Suppressor macrophage treated with lipopolysaccharide for 4 hours (primary cell): ENCODE measurements around the gene RNF20.
"Not testable (repeated sequence)": the region's sequence is repeated elsewhere in the genome, so short reads cannot be mapped to it uniquely, and the experiment has no call there.

ENCODE experiments used
- DNase-seq: peaks from one replicate; pipeline ENCODE4 v3.0.0-alpha.2; 2020

RNF20 gene

GRCh38 chr9:101540069-101540468 is 6.4 kb downstream of the RNF20 start:
- no peak for DNase-seq

DNA sequence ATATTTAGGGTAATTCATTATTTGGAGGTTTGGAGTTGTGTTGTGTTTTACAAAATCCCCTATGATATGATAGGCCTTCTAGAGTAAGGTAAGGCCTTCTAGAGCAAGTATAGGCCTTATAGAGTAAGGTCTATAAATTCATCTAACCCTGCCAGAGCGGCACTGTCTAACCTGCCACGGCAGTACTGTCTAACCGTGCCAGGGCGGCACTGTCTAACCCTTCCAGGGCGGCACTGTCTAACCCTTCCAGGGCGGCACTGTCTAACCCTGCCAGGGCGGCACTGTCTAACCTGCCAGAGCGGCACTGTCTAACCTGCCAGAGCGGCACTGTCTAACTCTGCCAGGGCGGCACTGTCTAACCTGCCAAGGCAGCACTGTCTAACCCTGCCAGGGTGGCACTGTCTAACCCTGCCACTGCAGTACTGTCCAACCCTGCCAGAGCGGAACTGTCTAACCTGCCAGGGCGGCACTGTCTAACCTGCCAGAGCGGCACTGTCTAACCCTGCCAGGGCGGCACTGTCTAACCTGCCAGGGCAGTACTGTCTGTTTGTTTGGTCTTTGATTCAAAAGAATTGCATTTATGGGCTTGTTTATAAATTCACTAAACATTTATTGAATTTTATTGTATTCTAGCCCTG is 9.6 kb downstream of the RNF20 start:
- no peak for DNase-seq

- not testable (repeated sequence) for DNase-seq
Measured at GRCh38 chr9:101549472-101550098, 15.9 kb downstream of the RNF20 start.

GRCh38 chr9:101561740-101562139 is 28.1 kb downstream of the RNF20 start:
- no peak for DNase-seq

GRCh38 chr9:101562966-101563365 is 29.3 kb downstream of the RNF20 start:
- DNase-seq = no peak

- no peak for DNase-seq
Measured at GRCh38 chr9:101564252-101564651, 30.6 kb downstream of the RNF20 start.

GRCh38 chr9:101566904-101567724 is 33.5 kb downstream of the RNF20 start:
- peak; percentile 14 for DNase-seq

DNA sequence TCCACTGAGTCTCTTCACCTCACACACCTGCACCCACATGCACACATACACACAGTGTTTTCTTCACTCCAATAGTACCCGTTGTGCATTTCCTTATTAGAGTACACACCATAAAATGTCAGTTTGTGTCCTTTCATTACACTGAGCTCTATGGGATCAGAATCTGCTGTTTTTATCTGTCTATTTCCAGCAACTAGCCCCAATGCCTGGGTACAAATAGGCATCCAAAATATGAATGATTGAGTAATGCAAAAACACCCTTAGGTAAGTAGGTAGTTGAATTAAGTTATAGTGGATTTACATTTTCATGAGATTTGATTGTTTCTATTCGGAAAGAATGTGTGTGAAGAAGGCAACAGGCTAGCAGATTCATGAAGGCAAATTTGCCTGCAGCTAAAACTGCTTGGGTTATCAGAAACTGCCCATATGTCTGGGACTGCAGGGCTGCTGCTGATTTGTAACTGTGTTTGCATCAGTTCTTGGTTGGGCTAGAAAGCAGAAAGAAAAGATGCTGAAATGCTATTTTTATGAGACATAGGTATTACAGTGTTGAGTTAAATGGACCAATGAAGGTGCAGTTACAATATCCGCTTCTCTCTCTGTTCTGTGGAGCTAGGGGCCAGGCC is 34.2 kb downstream of the RNF20 start:
- no peak for DNase-seq

DNA sequence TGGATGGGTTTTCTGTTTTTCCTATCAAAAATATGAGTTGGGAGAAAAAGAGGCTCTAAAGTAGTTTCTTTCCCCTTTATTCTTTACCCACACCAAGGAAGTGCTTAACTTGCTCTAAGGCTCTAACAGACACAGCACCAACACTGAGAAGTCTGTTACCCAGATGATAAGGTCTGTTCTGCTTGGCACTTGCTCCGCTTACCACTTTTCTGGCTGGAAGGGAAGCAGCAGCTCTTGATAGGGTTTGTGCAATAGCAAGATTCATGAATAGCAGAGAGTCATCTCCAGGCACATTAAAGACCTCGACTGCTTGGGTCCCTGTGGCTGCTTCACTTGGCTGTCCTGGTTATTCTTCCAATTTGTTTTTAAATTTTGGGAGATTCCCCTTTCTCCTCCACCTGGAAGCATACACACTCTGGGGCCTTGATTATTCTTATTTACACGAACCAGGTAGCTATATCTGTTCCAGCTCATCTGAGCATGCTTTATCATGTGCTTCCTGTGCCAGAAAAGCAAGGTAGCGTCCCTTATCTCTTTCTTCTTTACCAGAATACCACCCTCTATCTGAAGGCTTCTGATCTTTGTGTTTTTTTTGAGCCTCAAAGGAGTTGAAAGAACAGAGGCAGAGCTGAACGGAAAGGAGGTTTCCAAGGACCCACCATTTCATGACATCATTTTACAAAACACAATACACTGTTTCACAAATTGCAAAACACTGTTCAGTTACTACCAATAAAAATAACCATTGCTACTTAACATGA is 36.3 kb downstream of the RNF20 start:
- no peak for DNase-seq

GRCh38 chr9:101571114-101571513 is 37.5 kb downstream of the RNF20 start:
- no peak for DNase-seq

DNA sequence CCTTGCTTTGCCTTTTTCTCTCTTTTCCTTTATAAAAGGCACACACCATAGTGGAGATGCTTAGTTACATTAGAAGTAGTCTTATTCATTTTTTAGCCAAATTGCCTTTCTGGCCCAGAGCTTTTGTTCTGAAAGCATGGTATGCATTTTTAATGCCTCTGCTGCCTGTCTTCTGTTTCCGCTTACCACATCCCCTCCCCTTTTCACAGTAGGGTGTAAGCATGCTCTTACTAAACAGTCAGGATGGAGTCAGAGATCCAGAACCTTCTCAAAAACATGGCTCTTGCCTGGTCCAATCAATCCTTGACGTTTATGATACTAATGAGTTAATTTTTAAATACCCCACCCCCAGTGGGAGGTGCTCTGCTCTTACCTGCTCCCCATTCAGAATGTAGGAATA is 38.7 kb downstream of the RNF20 start:
- no peak for DNase-seq

DNA sequence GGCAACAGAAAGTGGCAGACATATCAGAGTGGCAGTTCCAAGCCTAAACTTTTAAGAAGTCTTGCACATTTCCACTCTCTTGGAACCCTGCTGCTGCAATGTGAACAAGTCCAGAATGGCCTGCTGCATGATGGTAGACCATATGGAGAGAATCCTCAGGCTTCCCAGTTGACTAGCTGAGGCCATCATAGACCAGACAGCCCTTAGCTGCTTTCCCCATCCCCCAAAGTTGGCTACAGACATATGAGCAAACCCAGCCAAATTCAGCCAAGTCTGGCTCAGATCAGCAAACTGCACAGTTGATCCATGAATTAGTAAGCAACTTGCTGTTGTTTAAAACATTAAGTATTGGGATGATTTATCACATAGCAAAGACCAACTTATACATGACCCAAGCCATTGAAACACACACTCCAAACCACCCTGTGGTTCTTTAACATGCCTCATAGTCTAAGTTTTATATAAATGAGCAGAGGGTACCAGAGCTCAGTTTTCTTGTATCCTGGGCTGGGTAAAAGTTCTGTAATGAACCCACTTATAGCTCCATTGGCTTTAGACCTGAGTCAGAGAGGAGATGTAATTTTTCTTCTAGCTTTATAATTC is 41.2 kb downstream of the RNF20 start:
- no peak for DNase-seq

DNA sequence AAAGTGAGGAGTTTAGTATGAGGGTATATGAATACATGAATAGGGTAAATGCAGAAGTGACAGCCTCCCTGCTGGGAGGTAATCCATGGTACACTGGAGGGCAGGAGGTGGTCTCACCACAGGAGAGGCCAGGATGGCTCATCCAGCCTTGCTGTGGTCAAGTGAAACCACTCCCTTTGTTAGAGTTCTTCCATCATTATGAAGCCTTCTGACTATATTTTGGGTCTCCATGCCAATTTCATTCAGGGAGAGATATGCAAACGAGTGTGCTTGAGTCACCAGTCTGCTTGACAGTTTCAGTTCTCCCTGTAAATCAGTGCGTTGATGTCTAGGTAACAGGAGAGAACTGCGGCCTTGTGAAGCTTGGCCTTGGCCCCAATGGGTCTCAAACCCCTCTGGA is 44.7 kb downstream of the RNF20 start:
- peak; percentile 59 for DNase-seq

DNA sequence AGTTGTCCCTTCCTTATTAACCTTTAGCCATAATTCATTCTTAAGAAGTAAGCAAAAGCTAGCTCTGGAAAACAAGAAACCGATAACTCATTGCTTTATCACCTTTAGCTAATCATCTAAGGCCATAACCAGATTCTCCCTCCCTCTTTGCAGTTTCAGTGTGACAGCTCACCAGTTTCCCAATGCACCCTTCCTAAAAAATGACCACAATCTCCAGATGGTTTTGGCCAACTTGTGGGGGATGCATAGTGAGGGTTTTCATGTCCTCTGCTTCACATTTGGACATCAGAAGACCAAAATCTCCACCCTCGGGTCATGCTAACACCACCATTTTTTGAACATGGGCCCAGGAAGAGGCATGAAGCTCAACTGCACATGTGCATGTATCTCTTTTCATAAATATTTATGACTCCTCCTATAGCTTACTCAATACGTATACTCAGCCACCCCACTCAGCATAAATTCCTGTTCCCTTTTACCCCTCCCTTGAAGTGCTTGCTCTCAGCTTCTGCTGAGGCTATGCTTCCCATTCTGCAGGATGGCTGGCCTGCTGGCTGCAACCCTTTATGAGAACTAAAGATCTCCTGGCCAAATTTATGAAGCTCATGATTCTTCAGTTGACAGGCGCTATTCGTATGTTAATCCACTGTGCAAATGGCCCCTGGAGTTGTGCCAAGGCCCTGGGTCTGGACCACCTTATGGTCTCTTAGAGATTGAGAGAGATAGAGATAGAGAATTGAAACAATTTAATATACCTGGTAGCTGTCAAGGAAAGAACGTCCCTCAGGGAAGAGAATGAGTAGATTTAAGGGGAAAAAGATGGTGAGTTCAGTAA is 46.3 kb downstream of the RNF20 start:
- peak; percentile 63 for DNase-seq

- peak; percentile 17 for DNase-seq
Measured at GRCh38 chr9:101582553-101582952, 48.9 kb downstream of the RNF20 start.

DNA sequence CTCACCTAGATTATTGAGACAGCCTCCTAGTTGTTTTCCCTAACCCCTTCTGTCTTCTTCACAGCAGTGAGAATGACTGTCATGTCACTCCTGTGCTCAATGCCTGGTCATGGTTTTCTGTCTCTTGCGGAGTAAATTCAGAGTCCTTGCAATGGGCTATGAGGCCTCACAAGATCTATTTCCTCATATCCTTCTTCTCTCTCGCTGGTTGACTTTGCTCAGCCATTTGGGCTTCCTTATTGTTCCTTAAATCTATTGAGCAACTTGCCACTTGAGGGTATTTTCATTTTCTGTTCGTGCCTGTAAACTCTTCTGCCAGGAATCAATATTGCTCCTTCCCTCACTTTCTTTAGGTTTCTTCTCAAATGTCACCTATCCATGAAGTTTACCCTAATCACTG is 52.1 kb downstream of the RNF20 start:
- peak; percentile 91 for DNase-seq

- DNase-seq = peak; percentile 68
Measured at GRCh38 chr9:101586651-101587050, 53.0 kb downstream of the RNF20 start.

DNA sequence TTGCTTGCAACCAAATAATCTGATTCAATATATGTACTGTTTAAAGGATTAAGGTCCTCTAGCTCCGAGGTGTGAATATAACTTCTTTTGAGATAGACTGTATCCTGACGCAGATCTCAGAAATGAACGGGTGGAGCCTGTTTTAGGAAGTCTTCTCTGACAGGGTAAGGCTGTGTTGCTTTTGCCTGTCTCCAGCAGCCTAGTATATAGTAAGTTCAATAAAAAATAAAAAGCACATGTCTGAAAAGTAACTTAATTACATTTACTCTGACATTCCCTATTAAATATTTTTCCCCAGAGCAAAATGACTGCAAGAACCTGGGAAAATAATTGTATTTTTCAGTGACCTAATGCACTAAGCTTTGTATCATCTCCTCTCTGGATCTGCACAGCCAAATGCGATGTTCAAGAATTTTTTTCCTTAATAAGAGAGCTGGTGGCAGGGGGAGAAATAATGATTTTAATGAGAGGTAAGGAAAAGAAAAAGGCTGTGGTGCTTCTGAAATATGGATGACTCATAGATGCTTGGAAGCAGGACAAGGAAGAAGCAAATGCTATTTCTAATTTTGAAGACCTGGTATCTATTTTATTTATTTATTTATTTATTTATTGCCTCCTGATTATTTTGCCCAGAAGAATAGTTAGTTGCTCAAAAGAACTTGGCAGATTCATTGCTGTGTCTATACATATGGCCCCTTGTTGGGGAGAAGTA is 53.8 kb downstream of the RNF20 start:
- DNase-seq = no peak

DNA sequence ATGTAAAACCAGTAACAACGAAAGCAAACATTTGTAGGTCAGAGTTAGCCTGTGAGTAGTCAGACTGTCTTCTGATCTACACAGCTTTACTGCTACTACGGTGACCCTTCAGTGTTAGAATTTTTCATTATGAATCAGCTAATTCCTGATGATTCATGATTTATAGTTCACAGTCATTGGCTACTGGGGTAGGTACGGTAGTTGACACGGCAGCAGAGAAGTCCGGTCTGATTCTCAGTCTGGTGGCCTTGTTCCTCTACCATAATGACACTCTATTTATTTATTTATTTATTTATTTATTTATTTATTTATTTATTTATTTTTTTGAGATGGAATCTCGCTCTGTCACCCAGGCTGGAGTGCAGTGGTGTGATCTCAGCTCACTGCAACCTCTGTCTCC is 56.4 kb downstream of the RNF20 start:
- peak; percentile 5 for DNase-seq

DNA sequence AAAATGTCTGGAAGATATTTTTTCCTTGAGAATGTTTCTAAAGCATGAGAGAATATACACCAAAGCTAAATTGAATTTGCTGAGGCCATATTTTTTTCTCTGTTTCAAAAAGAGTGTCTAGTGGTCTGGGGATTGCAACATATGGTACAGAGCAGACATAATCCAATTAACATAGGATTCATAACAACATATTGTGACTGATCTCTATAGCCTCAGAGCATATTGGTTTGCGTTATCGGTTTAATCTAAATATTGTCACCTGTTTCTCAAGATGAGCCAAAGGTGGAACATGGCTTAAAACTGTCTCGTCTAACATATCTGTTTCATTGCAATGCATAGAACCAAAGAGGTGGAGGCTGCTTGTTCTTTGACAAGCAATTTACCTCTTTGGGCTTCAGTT is 57.2 kb downstream of the RNF20 start:
- no peak for DNase-seq
